SU-DHL-6 (cell line): ENCODE measurements around the gene TSSC4.

Experiments used
- CTCF ChIP-seq: fragments of 200-600 bp; sonication (generic); IDR thresholded peaks from one replicate; pipeline ENCODE4 v1.5.1; 2017; ENCODE audit warnings: antibody characterized with exemption, mild to moderate bottlenecking, low read length, moderate library complexity; ENCODE audit not compliant: insufficient read depth, poor library complexity, severe bottlenecking
- EZH2phosphoT487 ChIP-seq: fragments of 200-600 bp; sonication (generic), shearing (Covaris generic); conservative IDR thresholded peaks from 2 replicates; pipeline ENCODE4 v1.6.1; 2018; ENCODE audit warnings: mild to moderate bottlenecking, antibody characterized with exemption, low read length, moderate library complexity, mixed read lengths

- TF ChIP-seq CTCF = no peak
- TF ChIP-seq EZH2phosphoT487 = no peak
Observed at GRCh38 chr11:2376751-2377451, 23.6 kb upstream of the TSSC4 start, which contains the start of gene CD81.
